Posterior cingulate gyrus (tissue), 11 donors: ENCODE results near the gene CDH4.
A peak's percentile ranks its signal among the peaks of the same experiment; 100 is the strongest.

Source experiments
- DNase-seq, 10 donors: peaks; one replicate each; pipeline versions ENCODE4 v3.0.0 to v3.0.0-alpha.2; 2020 to 2021; ENCODE audit warnings: mixed read lengths in 3 of 10
- intact Hi-C: fragments of 100-400 bp; cut with DNase I; formaldehyde crosslinking; loops from one replicate; pipeline ENCODE4 v1.15.1; 2023

CDH4 gene

GRCh38 chr20:61573415-61574305 is 321.6 kb downstream of the CDH4 start:
- intact Hi-C loops: no loop called here
- peak in 2 of 10 donors; percentile 52 to 72 for DNase-seq

- intact Hi-C loops: no loop called here
- DNase-seq: no peak
Observed at GRCh38 chr20:61575151-61575937, 323.3 kb downstream of the CDH4 start.

GRCh38 chr20:61576372-61576771 is 324.3 kb downstream of the CDH4 start:
- intact Hi-C loops: no loop called here
- no peak for DNase-seq

GRCh38 chr20:61577065-61577464 is 325.0 kb downstream of the CDH4 start:
- intact Hi-C loops: no loop called here

GRCh38 chr20:61579908-61580307 is 327.8 kb downstream of the CDH4 start:
- intact Hi-C loops: no loop called here
- peak in 2 of 10 donors; percentile 4 to 20 for DNase-seq

More at GRCh38 chr20:61577065-61577464, 325.0 kb downstream of the CDH4 start:
- DNase-seq: no peak

- intact Hi-C loops: no loop called here
- peak in 3 of 10 donors; percentile 6 to 72 (median 29) for DNase-seq
Observed at GRCh38 chr20:61580958-61581824, 329.1 kb downstream of the CDH4 start.

GRCh38 chr20:61581825-61582188 is 329.7 kb downstream of the CDH4 start:
- peak in 3 of 10 donors; percentile 43 to 70 (median 70) for DNase-seq
- intact Hi-C loops: no loop called here

- peak in 3 of 10 donors; percentile 3 to 67 (median 30) for DNase-seq
- intact Hi-C loops: no loop called here
Observed at GRCh38 chr20:61582196-61582923, 330.3 kb downstream of the CDH4 start.

GRCh38 chr20:61583356-61583755 is 331.3 kb downstream of the CDH4 start:
- peak in 3 of 10 donors; percentile 49 to 65 (median 59) for DNase-seq
- intact Hi-C loops: no loop called here

- DNase-seq: peak in 3 of 10 donors; percentile 39 to 74 (median 62)
- intact Hi-C loops: no loop called here
Observed at GRCh38 chr20:61584851-61585250, 332.8 kb downstream of the CDH4 start.

- intact Hi-C loops: no loop called here
Observed at GRCh38 chr20:61585764-61586163, 333.7 kb downstream of the CDH4 start.

GRCh38 chr20:61587036-61587435 is 335.0 kb downstream of the CDH4 start:
- intact Hi-C loops: no loop called here
- DNase-seq: peak in 3 of 10 donors; percentile 49 to 79 (median 51)

More at GRCh38 chr20:61585764-61586163, 333.7 kb downstream of the CDH4 start:
- DNase-seq: no peak

GRCh38 chr20:61587681-61588289 is 335.7 kb downstream of the CDH4 start:
- DNase-seq: peak in 3 of 10 donors; percentile 23 to 59 (median 32)
- intact Hi-C loops: no loop called here

- intact Hi-C loops: no loop called here
Observed at GRCh38 chr20:61588411-61589385, 336.6 kb downstream of the CDH4 start.

GRCh38 chr20:61590236-61590635 is 338.2 kb downstream of the CDH4 start:
- peak in 3 of 10 donors; percentile 5 to 51 (median 43) for DNase-seq
- intact Hi-C loops: no loop called here

More at GRCh38 chr20:61588411-61589385, 336.6 kb downstream of the CDH4 start:
- DNase-seq: peak in 3 of 10 donors; percentile 33 to 55 (median 38)

- intact Hi-C loops: no loop called here
- DNase-seq: peak in 3 of 10 donors; percentile 5 to 56 (median 13)
Observed at GRCh38 chr20:61593516-61593915, 341.5 kb downstream of the CDH4 start.

GRCh38 chr20:61594198-61594597 is 342.1 kb downstream of the CDH4 start:
- DNase-seq: peak in 3 of 10 donors; percentile 30 to 42 (median 32)
- intact Hi-C loops: no loop called here

GRCh38 chr20:61595216-61595615 is 343.2 kb downstream of the CDH4 start:
- intact Hi-C loops: no loop called here
- peak in 3 of 10 donors; percentile 13 to 50 (median 23) for DNase-seq
